ENCODE data around the gene PRKCZ. TPM values are rescaled to one million over a fixed set of nuclear protein-coding genes. Genes with fewer than 3 reads are reported as not detected.

PRKCZ gene
- total and polyA plus RNA-seq, 9 of the 15 experiments (the other 6 are each of a cell fraction or from before 2014, with no cell fraction given) = 0.07 to 3.1 (median 1.3) TPM

GRCh38 chr1:2055911-2056575, 5.8 kb downstream of the PRKCZ start:
- Histone ChIP-seq H2AFZ (ENCODE audit: low read depth, low read length) (no peak overlapping the region), H4K20me1 (replicated peaks; ENCODE audit: control insufficient read depth, insufficient read depth, low read length) (no peaks in the 10 kb centered on the region), H3K9me3 (replicated peaks; ENCODE audit: control insufficient read depth, insufficient read depth, low read depth, low read length) (no peaks in the 10 kb centered on the region), H3K4me1 (replicated peaks in 1 of 2; ENCODE audit: control insufficient read depth in 2 of 2, insufficient read depth in 2 of 2, low read length in 2 of 2) (peaks cover 0 to 45% of the 10 kb centered on the region in 2 experiments; a peak in 2 of 5 replicates), H3K79me2 (ENCODE audit: control insufficient read depth, insufficient read depth, low read length) (no peaks in the 10 kb centered on the region), H3K4me3 (no peak overlapping the region), H3K27ac (ENCODE audit: extremely low read depth, low read depth, low read length) (no peak overlapping the region), H3K9ac (ENCODE audit: insufficient read depth in 1 of 2, low read depth in 2 of 2, low read length in 2 of 2) (peak overlapping the region in 1 of 2 experiments; percentile 26; a peak in 1 of 4 replicates), H3K4me2 (ENCODE audit: insufficient read depth, low read length) (no peak overlapping the region), H3K27me3 (ENCODE audit: control insufficient read depth in 2 of 2, insufficient read depth in 2 of 2, low read length in 2 of 2) (peaks cover 18 to 63% of the 10 kb centered on the region in 2 experiments; a peak in 4 of 5 replicates), H3K36me3 (ENCODE audit: control insufficient read depth, insufficient read depth, low read length) (no peaks in the 10 kb centered on the region), H3K9me1 (ENCODE audit: control insufficient read depth, insufficient read depth, low read length) (peaks cover 9% of the 10 kb centered on the region)
- CTCF ChIA-PET (ENCODE audit: low intra/inter-chr PET ratio) = no interaction called here
- peak in 2 of 4 experiments; percentile 41 to 55 for DNase-seq (ENCODE audit: extremely low read depth in 1 of 4, low spot score in 3 of 4)
- TF ChIP-seq MAFF (IDR thresholded peaks at IDR 0.05; ENCODE audit: low read length) = no peak
- TF ChIP-seq HNRNPL (IDR thresholded peaks at IDR 0.05; ENCODE audit: low read depth, low read length) = no peak
- no peak for TF ChIP-seq GTF2F1 (IDR thresholded peaks at IDR 0.05; ENCODE audit: low read depth, low read length)
- no peak for TF ChIP-seq ZBTB34 (CRISPR knock-in tag; IDR thresholded peaks at IDR 0.05)
- TF ChIP-seq ZNF277 (CRISPR knock-in tag; IDR thresholded peaks at IDR 0.05; ENCODE audit: borderline replicate concordance) = no peak
- TF ChIP-seq CTCF (IDR thresholded peaks at IDR 0.05 in 2 of 3, conservative IDR thresholded peaks at IDR 0.05 in 1 of 3; ENCODE audit: insufficient read depth in 2 of 3, low read depth in 1 of 3, low read length in 3 of 3) = peak; percentile 27 to 63 (median 48); a peak in 4 of 6 replicates
- no peak for TF ChIP-seq HES1 (IDR thresholded peaks at IDR 0.05; ENCODE audit: low read depth)
- TF ChIP-seq MLLT1 (IDR thresholded peaks at IDR 0.05) = no peak
- no peak for TF ChIP-seq MTA3 (IDR thresholded peaks at IDR 0.05; ENCODE audit: borderline replicate concordance)
- in situ Hi-C loops (cut with MboI) (no loop called here), intact Hi-C loops (cut with micrococcal nuclease) (no loop called here)
- BruUV-seq (replicated peaks) = no TSS peak
- peak; percentile 80 for ATAC-seq
- FAIRE-seq = no peak
- POLR2A ChIA-PET = interaction anchor here (0.6 to 1.0 kb wide), 2 partner anchors 12 to 1303 kb away, joined by 3 read pairs; no protein-coding TSS in a partner anchor
- 25% methylated on average over 28 of the region's 29 CpGs for WGBS (ENCODE audit: insufficient coverage, low coverage, missing lambda C conversion rate)
